GM18517 (cell line): Measurements from ENCODE around the gene EMB.
"Not testable (repeated sequence)": the region's sequence is repeated elsewhere in the genome, so short reads cannot be mapped to it uniquely, and the experiment has no call there.

Experiments used
- ATAC-seq: cut with Tn5 transposase; IDR thresholded peaks from one replicate; pipeline ENCODE4 v1.9.1; 2021; ENCODE audit warnings: mild to moderate bottlenecking, moderate library complexity; ENCODE audit not compliant: unreplicated experiment

EMB gene

GRCh38 chr5:50423100-50423799, 17.8 kb downstream of the EMB start:
- ATAC-seq: not testable (repeated sequence)

- not testable (repeated sequence) for ATAC-seq
Observed at GRCh38 chr5:50421184-50421950, 19.7 kb downstream of the EMB start.

GRCh38 chr5:50420343-50420935, 20.6 kb downstream of the EMB start:
- ATAC-seq: no peak

GRCh38 chr5:50419656-50420055, 21.4 kb downstream of the EMB start:
- ATAC-seq: not testable (repeated sequence)

- ATAC-seq: not testable (repeated sequence)
Observed at GRCh38 chr5:50416637-50417036, 24.5 kb downstream of the EMB start.

- peak; percentile 95 for ATAC-seq
Observed at GRCh38 chr5:50415912-50416311, 25.2 kb downstream of the EMB start.

- not testable (repeated sequence) for ATAC-seq
Observed at GRCh38 chr5:50410932-50411331, 30.2 kb downstream of the EMB start.

- ATAC-seq: no peak
Observed at GRCh38 chr5:50406877-50407276, 34.2 kb downstream of the EMB start.

GRCh38 chr5:50401336-50401735, 39.8 kb downstream of the EMB start:
- no peak for ATAC-seq

- ATAC-seq: not testable (repeated sequence)
Observed at GRCh38 chr5:50393925-50394609, 47.0 kb downstream of the EMB start.

GRCh38 chr5:50392289-50392688, 48.8 kb downstream of the EMB start:
- not testable (repeated sequence) for ATAC-seq

GRCh38 chr5:50384381-50384780, 56.7 kb downstream of the EMB start:
- not testable (repeated sequence) for ATAC-seq

- ATAC-seq: not testable (repeated sequence)
Observed at GRCh38 chr5:50376696-50377095, 64.4 kb downstream of the EMB start.

GRCh38 chr5:50369287-50370033, 71.6 kb downstream of the EMB start:
- not testable (repeated sequence) for ATAC-seq

GRCh38 chr5:50365426-50366251, 75.4 kb downstream of the EMB start:
- ATAC-seq: no peak

GRCh38 chr5:50364535-50365309, 76.4 kb downstream of the EMB start:
- not testable (repeated sequence) for ATAC-seq

- no peak for ATAC-seq
Observed at GRCh38 chr5:50359187-50359586, 81.9 kb downstream of the EMB start.

- no peak for ATAC-seq
Observed at GRCh38 chr5:50352382-50352781, 88.7 kb downstream of the EMB start.
